Pulmonary artery endothelial cell (primary cell): ENCODE data around the gene ASB9. TPM values are rescaled to one million over a fixed set of nuclear protein-coding genes. Genes with fewer than 3 reads are reported as not detected.
"Not testable (repeated sequence)": the region's sequence is repeated elsewhere in the genome, so short reads cannot be mapped to it uniquely, and the experiment has no call there.

Experiments
- DNase-seq: peaks from one replicate; pipeline ENCODE4 v3.0.0-alpha.2; 2011; ENCODE audit warnings: low read depth, low spot score
- total RNA-seq: library from RNA; depleted of rRNA; stranded (reverse); fragments of >200 nt; gene quantifications from 2 replicates; pipeline ENCODE4 v1.2.3, GENCODE V29; 2014

Gene ASB9
- total RNA-seq, result 9.2 and 21.0 TPM in 2 replicates

DNA sequence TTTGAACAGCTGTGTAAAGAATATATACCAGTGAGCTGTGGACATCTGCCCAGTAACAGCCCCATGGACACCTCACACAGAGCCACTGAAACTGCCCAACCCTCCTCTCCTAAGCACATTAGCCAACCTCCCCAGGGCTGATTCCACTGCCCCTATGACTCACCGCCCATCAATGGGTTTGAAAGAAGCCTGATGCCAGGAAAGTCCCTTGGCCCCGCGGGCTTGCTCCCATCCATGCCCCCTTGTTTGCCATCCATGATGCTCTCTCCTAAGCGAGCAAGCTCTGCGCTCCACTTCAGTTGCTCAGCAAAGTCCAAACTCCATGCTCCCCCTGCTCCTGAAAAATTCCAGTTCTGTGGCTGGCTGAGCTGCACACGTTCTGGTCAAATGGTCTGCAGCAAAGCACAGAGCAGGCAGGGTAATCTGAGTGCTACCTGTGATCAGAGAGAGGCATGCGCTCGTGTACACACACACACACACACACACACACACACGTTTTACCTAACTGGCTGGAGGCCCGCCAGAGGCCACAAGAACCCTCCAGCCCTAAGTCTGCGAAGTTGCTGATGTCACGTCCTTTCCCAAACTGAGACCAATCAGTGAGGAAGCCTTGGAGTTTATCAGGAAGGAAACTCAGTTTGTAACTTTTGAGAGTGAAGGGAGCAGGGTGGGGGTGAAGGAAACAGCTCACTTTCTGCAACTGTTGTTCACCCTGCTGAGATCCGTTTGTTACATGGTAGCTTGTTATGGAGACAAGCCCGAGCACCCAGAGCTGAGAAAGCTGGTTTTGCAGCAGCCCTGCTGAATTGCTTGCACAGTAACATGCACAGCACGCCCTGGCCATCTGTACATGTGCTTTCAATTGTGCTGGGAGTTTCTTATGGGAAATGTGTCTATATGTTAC, at the start of gene ASB9:
TSS of gene ASB9 (minus strand) at position 466 of the 904 bp plus-strand sequence. CDS start at position 257, 209 bp downstream.
- peak; percentile 22 for DNase-seq

- no peak for DNase-seq
Measured at GRCh38 chrX:15319075-15319474, 49.2 kb upstream of the ASB9 start.

GRCh38 chrX:15315509-15315908, 45.6 kb upstream of the ASB9 start, which contains the start of gene ASB11:
Gene ASB11, minus strand, starts transcription at chrX:15315640. Its CDS starts 35 bp downstream, at chrX:15315605.
- no peak for DNase-seq

DNA sequence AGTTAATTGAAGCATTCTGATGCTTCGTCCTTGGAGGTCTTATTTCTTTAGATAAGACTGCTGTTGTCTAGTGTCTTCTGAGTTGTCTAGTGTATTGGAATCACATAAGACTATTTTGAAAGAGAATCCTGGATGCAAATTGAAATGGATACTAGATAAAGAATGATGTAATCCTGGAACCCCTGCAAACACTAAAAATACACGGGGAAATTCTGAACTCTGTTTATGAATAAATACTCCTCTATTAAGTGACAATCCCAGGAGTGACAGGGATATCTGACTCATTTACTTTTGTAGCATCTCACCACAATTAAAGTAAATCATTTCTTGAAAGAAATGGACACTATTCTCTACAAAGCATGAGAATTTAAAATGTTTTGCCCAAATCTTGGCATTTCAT, 44.6 kb upstream of the ASB9 start:
- DNase-seq, result no peak

DNA sequence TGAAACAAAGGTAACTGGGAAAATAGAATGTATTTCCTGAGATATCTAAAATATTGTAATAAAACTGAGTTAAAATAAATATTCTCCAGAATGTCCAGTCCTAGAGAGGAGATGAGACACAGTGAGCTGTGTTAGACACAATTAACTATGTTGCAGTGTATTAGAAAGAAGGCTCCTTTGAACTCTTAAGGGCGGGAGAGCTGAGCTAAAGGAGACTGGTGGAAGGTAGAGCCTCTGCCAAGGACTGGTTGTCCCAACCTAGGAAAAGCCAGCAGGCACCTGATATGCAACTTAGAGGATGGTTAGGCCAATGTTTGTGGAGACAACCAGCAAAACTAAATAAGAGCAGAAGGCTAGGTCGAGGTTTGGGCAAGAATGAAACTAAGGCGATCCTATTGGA, 41.2 kb upstream of the ASB9 start:
- DNase-seq, result no peak

GRCh38 chrX:15310117-15310516, 40.2 kb upstream of the ASB9 start:
- peak; percentile 60 for DNase-seq

- not testable (repeated sequence) for DNase-seq
Measured at GRCh38 chrX:15305899-15306298, 36.0 kb upstream of the ASB9 start.

DNA sequence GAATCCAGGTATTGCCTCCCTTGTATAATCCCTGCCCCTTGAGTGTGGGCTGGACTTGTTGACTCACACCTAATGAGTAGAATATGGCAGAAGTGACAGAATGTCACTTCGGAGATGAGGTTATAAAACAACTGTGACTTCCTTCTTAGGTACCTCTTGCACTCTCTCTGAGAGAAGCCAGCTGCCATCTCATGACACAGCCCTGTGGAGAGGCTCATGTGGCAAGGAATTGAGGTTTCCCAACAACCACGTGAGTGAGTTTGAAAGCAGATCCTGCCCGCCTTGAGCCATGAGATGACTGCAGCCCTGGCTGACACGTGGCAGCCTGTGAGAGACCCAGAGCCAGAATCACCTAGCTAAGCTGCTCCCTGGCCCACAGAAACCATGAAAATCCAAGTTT, 32.0 kb upstream of the ASB9 start:
- DNase-seq, result no peak

GRCh38 chrX:15299941-15300851, 30.3 kb upstream of the ASB9 start:
- DNase-seq, result peak; percentile 7

- no peak for DNase-seq
Measured at GRCh38 chrX:15298780-15299179, 28.9 kb upstream of the ASB9 start.

DNA sequence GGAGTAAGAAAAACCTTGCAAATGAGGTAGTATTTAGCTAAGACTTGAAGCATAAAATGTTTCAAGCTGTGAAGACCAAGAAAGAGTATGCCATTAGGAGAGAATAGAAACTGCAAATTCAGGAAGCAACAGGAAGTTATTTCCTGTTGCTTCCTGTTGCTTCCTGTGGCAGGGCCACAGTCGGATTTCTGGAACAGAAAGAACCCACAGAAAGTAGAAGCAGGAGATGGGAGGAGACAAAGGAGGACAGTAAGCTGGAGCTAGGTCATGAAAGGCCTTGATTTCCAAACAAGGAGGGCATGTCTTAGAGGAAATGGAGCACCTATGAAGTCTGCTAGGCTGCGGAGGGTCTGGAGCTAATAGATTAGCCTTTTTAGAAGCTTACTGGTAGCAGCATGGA, 28.3 kb upstream of the ASB9 start:
- peak; percentile 59 for DNase-seq

DNA sequence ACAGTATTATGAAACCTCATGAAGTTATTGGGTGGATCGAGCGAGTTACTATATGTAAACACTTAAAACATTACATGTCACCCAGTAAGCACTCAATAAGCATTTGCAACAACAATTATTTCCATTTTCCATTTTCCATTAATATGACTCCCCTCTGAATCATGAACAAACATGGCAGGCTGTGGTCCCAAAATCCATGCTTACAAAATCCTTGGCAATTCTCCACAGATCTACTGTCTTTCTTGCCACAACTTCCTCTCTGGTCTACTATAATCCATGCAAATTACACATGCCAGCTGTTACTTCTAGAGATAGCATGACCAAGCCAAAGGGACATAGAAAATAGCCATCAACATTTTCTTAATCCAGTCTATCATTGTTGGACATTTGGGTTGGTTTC, 23.6 kb upstream of the ASB9 start:
- no peak for DNase-seq

DNA sequence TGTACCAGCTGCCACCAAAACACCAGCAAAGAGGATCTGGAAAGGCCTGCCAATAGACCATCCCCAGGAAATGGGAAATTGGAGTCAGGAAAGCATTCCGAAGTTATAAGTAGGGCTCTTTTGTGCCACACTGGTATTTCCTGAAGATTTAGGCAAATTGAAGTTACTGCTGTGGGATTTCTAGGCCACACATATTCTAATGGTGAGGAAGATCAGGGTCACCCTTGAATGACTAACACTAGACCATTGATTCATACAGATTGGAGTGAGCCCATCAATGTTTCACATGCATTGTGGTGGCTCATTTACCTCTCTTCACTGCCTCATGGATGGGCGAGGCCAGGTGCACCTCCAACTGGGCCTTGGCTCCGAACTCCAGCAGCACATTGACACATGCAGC, 23.0 kb upstream of the ASB9 start:
- no peak for DNase-seq

GRCh38 chrX:15277604-15278003, 7.7 kb upstream of the ASB9 start:
- no peak for DNase-seq

DNA sequence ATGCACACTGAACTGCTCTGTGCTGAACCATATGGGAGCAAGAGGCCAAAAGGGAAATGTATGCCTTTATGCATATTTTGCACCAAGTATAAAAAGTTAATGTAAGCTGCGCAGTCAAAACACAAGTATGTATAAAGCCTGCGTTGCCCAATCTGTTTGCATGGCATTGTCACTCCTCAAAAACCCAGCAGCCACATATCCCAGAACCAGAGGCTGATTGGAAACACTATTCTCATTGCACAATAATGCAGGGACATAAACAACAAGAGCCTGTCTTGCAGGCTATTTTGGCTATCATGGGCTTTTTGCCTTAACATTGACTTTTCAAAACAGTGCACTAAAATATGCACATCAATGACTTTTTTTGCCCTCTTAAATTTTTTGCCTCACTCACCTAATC, 5.1 kb upstream of the ASB9 start:
- DNase-seq, result no peak

- not testable (repeated sequence) for DNase-seq
Measured at GRCh38 chrX:15273275-15273674, 3.4 kb upstream of the ASB9 start.

GRCh38 chrX:15271757-15272156, 1.9 kb upstream of the ASB9 start:
- DNase-seq, result no peak

GRCh38 chrX:15269120-15269519, 763 bp downstream of the ASB9 start:
- no peak for DNase-seq

DNA sequence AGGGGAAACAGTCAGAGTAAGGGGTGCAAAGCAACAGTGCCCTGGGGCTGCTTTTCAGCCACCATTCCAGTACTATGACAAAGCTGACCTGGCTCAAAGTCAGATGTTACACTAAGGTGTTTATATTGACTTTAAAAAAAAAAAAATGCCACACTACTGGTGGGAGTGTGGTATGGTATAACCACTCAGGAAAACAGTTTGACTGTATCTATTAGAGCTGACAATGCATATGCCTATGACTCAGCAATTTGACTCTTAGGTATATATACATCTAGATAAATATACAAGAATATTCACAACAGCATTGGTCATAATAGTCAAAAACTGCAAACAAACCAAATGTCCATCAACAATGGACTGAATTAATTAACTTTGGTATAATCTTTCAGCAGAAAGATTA, 15.0 kb downstream of the ASB9 start:
- DNase-seq, result no peak

DNA sequence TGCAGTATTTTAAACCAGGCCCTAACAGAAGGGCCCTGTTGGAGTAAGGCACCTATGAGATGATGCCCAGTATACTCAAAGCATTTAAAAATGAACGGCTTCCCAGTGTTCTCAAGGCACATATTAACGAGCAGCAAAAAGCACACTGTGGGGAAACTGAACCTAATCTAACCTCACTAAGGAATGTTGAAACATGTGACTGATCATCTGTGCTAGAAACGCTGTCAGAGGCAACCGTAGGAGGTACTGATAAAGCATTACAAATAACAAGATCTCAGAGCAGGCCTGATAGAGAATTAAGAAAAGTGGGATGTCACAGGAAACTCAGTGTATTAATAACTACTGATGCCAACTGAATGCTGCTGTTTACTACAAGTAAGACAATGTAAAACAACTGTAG, 24.0 kb downstream of the ASB9 start:
- DNase-seq, result no peak

GRCh38 chrX:15244421-15244820, 25.5 kb downstream of the ASB9 start:
- no peak for DNase-seq

DNA sequence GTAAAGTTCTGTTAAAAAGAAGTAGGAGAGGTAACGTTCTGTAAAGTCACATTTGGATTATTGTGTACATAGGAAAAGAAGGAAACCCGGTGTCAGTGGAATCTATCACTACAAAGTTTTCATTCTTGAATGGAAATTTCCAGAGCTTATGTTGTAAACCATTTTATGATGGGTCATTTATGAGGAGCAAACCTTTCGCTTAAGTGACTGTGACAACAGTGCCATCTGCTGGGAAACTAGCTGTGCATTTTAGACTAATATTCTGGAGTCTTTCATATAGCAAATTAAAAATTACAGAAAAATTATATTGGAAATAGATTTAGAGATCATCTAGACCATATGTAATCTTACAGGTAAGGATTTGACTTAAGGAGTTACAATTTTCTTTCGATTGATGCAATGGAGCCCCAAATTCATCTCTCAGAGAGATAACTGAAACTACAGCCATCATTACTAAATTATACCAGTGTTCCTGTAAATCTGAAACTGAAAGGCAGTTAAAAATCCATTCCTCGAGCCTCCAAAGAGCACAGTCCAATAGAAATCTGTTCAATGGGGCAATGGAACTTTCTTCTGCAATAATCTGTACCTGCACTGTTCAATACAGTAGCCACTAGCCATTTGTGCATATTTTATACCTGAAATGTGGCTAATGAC, 26.9 kb downstream of the ASB9 start:
- DNase-seq, result peak; percentile 7
